HK-2 (cell line): Measurements from ENCODE around the gene IL3.
"Not testable (repeated sequence)": the region's sequence is repeated elsewhere in the genome, so short reads cannot be mapped to it uniquely, and the experiment has no call there.

Source experiments
- DNase-seq: peaks from one replicate; pipeline ENCODE4 v3.0.0-alpha.2; 2018; ENCODE audit not compliant: unreplicated experiment

The IL3 gene

GRCh38 chr5:132093271-132093670 lies 32.8 kb downstream of the IL3 start:
- no peak for DNase-seq

DNA sequence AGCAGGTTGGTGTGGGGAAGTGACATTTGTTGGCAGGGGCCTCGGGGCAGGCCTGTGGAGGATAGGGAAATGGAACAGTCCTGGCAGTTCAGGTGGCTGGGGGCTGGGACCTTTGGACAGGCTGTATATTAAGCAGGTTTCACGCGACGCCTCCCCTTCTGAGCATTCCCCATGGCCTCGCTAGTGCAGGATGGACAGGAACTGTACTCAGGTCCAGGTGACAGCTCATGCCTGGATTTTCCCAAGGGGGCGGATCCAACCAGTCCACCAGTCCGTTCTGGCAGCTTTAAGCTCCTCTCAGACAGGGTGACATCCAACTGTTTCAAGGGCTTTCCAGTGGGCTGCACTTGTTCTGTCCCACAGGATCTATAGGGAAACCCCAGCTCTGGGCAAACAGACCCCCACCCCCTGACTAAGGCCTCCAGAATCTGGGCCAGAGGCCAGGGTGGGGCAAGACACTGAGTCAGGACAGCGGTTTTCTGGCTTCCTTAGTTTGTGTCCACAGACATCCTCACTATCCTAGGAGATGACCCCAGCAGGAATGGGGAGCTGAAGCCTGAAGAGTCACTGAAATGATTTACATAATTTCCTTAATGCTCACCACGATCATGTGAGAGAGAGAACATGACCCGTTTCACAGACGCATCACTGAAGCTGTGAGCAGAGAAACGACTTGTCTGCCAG lies 34.1 kb downstream of the IL3 start:
- peak; percentile 90 for DNase-seq

DNA sequence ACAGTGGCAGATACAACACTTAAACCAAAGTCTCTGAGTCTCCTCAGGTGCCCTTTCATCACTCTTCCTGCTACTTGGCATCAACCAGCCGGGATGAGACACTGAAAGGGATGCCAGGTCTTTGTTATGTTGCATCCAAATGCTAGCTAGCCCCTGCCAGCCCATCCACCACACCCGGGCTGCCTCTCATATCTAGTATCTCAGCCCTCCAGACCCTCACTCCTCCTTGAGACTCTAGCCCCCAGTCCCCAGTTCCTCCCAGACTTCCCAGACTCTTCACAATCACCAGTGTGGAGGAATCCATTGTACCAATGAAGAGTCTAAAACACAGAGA lies 34.6 kb downstream of the IL3 start:
- DNase-seq, result no peak

DNA sequence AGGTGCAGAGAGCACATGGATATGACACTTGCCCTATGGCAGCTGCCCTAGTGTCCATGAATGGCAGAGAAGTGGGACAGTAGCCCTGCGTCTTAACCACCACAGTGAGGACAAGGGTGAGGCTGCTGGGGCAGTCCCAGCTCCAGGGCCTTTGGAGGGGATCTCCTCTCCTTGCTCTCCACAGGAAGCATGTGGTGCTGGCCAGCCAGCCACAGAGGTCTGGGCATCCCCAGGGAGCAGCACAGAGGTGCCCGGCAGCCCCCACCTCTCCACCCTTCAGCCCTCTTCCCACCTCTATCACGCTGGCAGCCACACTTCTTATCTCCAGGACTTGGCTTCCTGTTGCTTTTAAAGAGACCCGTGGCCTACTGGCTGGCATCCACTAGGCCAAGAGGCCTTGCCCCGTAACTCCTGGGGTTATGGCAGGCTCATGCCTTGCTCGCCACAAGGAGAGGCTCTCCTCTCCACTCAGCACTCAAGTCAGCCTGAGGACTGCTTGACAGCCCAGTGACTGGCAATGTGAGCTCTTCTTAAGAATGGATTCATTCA lies 35.0 kb downstream of the IL3 start:
- DNase-seq, result no peak

- no peak for DNase-seq
Observed at GRCh38 chr5:132096904-132097303, 36.4 kb downstream of the IL3 start.

GRCh38 chr5:132098151-132098594 lies 37.7 kb downstream of the IL3 start:
- DNase-seq, result no peak

DNA sequence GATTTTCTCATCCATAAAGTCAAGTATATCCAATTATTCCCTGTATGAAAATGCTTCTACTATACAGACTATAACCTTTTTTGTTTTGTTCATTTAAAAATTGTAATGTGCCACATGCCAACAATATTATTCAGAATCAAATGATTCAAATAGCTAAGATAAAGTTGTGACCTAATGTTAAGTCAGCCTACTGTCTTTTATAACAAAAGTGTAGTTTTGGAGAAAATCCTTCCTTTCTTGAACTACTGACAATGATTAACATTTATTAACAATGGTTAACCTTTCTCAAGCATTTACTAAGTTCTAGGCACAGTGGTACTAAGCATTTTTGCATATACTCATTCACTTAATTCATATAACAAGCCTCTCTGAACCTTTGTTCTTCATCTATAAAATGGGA lies 38.2 kb downstream of the IL3 start:
- no peak for DNase-seq

DNA sequence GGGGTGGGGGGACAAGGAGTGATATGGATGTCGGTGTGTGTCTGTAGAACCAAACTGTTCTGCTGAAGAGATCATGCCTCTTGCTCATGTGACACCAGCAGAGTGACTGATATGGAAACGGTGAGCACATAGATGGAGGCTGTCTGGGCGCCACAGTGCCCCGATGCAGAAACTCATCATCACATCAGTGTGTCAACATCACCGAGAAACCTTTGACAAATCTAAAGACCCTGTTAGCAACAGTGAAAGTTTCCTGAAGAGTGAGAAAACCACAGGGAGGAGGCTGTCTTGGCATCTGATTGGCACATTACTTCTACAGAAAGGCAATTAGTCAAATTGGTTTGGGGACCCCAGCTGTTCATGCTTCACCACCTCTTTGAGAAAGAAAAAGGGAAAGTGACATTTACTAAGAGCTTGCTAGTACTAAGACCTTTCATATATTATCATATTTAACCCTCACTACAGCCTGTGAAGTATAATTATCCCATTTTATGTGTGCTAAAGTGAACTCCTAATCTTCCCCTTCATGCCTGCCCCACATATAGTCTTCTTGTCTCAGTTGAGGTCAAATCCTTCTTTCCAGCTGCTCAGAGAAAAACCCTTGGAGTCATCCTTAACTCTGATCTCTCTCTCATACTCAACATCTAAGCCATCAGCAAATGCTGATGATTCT lies 38.8 kb downstream of the IL3 start:
- no peak for DNase-seq

- no peak for DNase-seq
Observed at GRCh38 chr5:132099905-132100304, 39.5 kb downstream of the IL3 start.

DNA sequence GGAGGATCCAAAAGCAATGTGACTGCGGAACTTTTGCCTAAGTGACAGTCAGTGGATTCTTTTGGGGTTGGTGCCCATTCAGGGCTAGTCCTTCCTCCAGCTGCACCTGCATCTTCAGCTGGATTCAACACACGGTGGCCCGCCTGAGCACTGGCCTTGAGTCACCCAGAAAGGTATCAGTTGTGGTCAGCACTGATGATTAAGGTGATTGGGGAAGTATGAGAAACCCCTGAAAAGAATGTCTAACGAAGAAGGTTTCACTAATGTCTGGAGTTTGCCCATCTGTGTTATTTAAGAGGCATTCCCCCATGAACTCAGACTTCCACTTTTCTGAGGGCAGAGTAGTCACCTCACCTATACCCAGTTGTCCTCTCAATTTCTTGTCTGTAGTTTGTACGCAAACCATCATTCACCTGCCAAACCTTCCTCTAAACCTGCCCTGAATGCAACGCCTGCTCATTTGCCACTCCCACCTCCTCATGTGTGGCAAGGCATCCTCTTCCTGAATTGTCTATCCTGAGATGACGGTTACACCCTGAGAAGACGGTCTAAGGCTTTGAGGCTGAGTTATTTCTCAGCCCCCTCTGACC lies 40.3 kb downstream of the IL3 start:
- DNase-seq, result no peak

GRCh38 chr5:132101385-132101880 lies 41.0 kb downstream of the IL3 start:
- no peak for DNase-seq

GRCh38 chr5:132102101-132102701 lies 41.7 kb downstream of the IL3 start:
- DNase-seq, result no peak

GRCh38 chr5:132102944-132103331 lies 42.5 kb downstream of the IL3 start:
- no peak for DNase-seq

DNA sequence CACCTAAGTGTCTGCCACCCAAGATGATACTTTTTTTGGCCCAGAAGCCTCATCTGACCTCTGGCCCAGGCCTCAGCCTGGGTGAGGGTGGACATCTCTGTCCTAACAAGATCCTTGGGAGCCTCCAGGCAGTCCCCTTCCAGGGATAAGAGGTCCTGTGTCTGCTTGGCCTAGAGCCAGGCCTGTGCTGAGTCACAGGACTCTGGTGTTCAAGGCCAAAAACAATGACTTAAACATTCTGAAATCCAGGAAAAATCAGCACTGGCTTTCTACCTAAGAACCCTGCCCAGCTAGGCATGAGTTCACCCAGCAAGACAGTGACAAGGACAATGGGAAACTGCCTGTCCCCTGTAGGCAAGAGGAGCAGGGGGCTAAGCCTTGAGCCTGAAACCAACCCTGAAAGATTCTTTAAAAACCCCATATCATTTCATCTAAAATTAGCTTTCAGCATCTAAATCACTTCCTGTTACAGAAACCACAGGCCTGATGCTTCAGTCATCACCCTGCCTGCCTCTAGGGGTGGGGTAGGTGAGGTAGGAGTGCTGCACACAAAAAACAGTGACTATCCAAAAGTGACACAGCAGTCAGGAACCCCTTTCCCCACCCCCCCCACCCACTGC lies 43.0 kb downstream of the IL3 start:
- peak; percentile 71 for DNase-seq

GRCh38 chr5:132103969-132104391 lies 43.5 kb downstream of the IL3 start:
- DNase-seq, result no peak

DNA sequence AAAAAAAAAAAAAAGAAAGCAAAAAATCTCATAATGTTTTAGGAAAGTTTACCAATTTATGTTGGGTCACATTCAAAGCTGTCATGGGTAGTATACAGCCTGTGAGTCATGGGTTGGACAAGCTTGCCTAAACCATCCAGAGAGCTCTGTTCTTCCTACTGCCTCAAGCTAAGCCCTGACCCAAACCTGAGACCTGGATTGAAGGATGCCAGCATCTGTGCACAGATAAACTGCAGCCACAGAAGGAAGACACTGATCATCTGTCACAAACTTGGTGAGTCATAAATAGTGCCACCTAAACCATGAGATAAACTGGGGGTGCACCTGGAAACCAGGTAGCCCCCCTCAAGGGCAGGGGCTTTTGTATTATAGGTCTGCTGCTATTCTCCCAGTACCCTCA lies 44.1 kb downstream of the IL3 start:
- DNase-seq, result no peak

GRCh38 chr5:132105688-132106087 lies 45.2 kb downstream of the IL3 start:
- no peak for DNase-seq

DNA sequence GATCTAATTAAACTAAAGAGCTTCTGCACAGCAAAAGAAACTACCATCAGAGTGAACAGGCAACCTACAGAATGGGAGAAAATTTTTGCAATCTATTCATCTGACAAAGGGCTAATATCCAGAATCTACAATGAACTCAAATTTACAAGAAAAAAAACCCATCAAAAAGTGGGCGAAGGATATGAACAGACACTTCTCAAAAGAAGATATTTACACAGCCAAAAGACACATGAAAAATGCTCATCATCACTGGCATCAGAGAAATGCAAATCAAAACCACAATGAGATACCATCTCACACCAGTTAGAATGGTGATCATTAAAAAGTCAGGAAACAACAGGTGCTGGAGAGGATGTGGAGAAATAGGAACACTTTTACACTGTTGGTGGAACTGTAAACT lies 48.0 kb downstream of the IL3 start:
- DNase-seq, result not testable (repeated sequence)

DNA sequence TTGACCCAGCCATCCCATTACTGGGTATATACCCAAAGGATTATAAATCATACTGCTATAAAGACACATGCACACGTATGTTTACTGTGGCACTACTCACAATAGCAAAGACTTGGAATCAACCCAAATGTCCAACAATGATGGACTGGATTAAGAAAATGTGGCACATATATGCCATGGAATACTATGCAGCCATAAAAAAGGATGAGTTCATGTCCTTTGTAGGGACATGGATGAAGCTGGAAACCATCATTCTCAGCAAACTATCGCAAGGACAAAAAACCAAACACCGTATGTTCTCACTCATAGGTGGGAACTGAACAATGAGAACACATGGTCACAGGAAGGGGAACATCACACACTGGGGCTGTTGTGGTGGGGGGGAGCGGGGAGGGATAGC lies 48.5 kb downstream of the IL3 start:
- not testable (repeated sequence) for DNase-seq

- DNase-seq, result no peak
Observed at GRCh38 chr5:132109494-132110053, 49.1 kb downstream of the IL3 start.

GRCh38 chr5:132110195-132110594 lies 49.7 kb downstream of the IL3 start:
- DNase-seq, result no peak

GRCh38 chr5:132110930-132111329 lies 50.5 kb downstream of the IL3 start:
- DNase-seq, result no peak
